Uterus (tissue), 4 donors: Measurements from ENCODE around the gene HINT2. TPM values are rescaled to one million over a fixed set of nuclear protein-coding genes. Genes with fewer than 3 reads are reported as not detected.
A peak's percentile ranks its signal among the peaks of the same experiment; 100 is the strongest.

ENCODE experiments used
- DNase-seq, 2 donors: peaks; one replicate each; pipeline ENCODE4 v3.0.0-alpha.2; 2019 to 2020
- H3K27ac ChIP-seq, 2 donors: fragments of 200-600 bp; sonication (generic); 1 replicate in 1 of 2; 2 replicates in 1 of 2; pipeline ENCODE4 v1.5.1; 2016 to 2018
- H3K27me3 ChIP-seq, 2 donors: fragments of 200-600 bp; sonication (generic); one replicate each; pipeline ENCODE4 v1.5.1; 2018 to 2019; ENCODE audit warnings: control low read depth in 1 of 2
- H3K36me3 ChIP-seq, 2 donors: fragments of 200-600 bp; sonication (generic); one replicate each; pipeline ENCODE4 v1.5.1; 2019; ENCODE audit warnings: control low read depth in 1 of 2
- H3K4me1 ChIP-seq, 2 donors: fragments of 200-600 bp; sonication (generic); one replicate each; pipeline ENCODE4 v1.5.1; 2018 to 2019; ENCODE audit warnings: control low read depth in 1 of 2
- H3K4me3 ChIP-seq, 2 donors: fragments of 200-600 bp; sonication (generic); 1 replicate in 1 of 2; 2 replicates in 1 of 2; pipeline ENCODE4 v1.5.1; 2018 to 2019; ENCODE audit warnings: mild to moderate bottlenecking in 1 of 2
- H3K9me3 ChIP-seq, 2 donors: fragments of 200-600 bp; sonication (generic); one replicate each; pipeline ENCODE4 v1.5.1; 2019; ENCODE audit warnings: control low read depth in 1 of 2
- POLR2A ChIP-seq, 2 donors: fragments of 450-650 bp; IDR thresholded peaks; one replicate each; pipeline ENCODE4 v1.6.1; 2016; ENCODE audit warnings: antibody characterized with exemption in 2 of 2, mild to moderate bottlenecking in 1 of 2, moderate library complexity in 1 of 2
- intact Hi-C: fragments of 100-400 bp; cut with DNase I; formaldehyde crosslinking; loops from one replicate; pipeline ENCODE4 v1.15.1; 2023; ENCODE audit warnings: low total_unique reads
- total RNA-seq, 4 donors: library from RNA; depleted of rRNA in 3 of 4; stranded (reverse); fragments of >200 nt in 3 of 4; gene quantifications; one replicate each; pipeline versions ENCODE4 v1.1.0 to v1.2.4, GENCODE V29; 2014 to 2023
- TF ChIP-seq, protein P1 (sequence below), 4 experiments: fragments of 200-600 bp in 2 of 4; fragments of 450-650 bp in 2 of 4; sonication (generic) in 2 of 4; IDR thresholded peaks; one replicate each; pipeline ENCODE4 v1.5.1; 2016 to 2019; ENCODE audit warnings: antibody characterized with exemption in 4 of 4, mild to moderate bottlenecking in 2 of 4, moderate library complexity in 1 of 4
- donor health status: DM: yes; HTN: yes; CAD: no.

HINT2 gene
- total RNA-seq, 4 donors from 2014 or later = 11.3 to 38.2 (median 31.5) TPM; not detected in 1

DNA sequence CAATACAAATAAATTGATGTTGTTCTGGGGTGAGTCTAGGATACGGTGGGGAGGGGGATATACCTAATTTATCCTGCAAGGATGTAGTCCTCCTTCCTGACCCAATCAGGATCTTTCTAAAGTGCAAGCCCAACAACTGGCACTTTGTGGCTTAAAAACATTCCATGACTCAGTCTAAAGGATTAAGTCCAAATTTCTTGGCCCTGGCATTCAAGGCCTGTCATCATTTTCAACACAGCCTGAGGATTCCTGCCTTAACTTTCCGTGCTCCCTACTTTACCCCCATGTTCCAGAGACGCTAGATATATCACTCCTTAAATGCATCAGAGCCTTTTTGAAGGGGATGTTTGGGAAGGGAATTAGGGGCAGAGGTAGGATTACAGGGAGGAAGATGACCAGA is 12.6 kb upstream of the HINT2 start:
- no peak overlapping the region for H3K4me3 ChIP-seq
- intact Hi-C loops = no loop called here
- no peaks in the 10 kb centered on the region for H3K9me3 ChIP-seq
- H3K36me3 ChIP-seq = no peaks in the 10 kb centered on the region
- H3K27me3 ChIP-seq = no peaks in the 10 kb centered on the region
- TF ChIP-seq POLR2A (IDR thresholded peaks at IDR 0.05) = no peak
- TF ChIP-seq, protein P1, sequence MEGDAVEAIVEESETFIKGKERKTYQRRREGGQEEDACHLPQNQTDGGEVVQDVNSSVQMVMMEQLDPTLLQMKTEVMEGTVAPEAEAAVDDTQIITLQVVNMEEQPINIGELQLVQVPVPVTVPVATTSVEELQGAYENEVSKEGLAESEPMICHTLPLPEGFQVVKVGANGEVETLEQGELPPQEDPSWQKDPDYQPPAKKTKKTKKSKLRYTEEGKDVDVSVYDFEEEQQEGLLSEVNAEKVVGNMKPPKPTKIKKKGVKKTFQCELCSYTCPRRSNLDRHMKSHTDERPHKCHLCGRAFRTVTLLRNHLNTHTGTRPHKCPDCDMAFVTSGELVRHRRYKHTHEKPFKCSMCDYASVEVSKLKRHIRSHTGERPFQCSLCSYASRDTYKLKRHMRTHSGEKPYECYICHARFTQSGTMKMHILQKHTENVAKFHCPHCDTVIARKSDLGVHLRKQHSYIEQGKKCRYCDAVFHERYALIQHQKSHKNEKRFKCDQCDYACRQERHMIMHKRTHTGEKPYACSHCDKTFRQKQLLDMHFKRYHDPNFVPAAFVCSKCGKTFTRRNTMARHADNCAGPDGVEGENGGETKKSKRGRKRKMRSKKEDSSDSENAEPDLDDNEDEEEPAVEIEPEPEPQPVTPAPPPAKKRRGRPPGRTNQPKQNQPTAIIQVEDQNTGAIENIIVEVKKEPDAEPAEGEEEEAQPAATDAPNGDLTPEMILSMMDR (IDR thresholded peaks at IDR 0.05) = no peak
- no peaks in the 10 kb centered on the region for H3K4me1 ChIP-seq
- H3K27ac ChIP-seq = no peak overlapping the region
- DNase-seq = no peak

DNA sequence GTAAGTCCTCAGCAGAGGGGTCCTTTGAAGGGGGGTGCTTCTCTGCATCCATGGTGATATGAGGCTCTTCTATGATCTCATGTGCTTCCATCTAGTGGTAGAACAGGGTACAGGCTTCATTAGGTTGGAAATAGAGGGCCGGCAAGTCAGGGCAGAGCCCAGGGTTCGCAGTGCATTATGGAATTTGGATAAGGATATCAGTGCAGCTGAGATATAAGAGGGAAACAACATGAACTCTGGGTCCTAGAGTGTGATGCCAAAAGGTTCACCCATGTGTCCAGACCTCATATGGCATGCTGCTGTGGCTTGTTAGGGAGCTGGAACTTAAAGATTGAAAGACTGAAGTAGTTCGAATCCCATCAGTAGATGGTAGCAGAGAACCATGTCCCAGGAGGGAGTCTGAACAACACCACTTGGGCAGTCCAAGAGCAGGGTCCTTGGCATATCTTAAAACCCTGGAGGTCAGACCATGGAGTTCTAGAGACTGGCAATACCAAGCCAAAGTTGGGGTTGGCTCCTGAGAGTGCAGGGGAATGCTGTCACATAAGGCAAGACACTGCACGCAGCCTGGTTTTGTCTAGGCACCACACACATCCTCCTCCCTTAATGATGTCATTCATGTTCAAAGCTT is 11.3 kb upstream of the HINT2 start:
- intact Hi-C loops = no loop called here
- no peak overlapping the region for H3K27ac ChIP-seq
- no peak for DNase-seq

DNA sequence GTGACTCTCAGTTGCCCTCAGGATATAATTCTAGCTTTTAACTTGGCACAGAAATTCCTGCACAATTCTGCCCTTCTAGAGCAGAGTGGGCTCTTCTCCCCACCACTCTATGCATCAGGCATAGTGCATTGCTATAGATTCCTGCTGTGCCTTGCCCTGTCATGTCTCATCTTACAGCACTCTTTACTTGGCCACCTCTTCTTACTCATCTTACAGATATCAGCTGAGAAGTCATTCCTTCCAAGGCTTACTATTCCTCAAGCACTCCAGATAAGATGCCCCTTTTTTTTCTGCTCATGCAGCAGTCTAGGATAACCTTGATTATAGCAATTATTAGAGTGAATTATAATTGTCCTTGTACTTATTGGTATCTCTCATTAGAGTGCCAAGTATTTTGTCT is 8.1 kb upstream of the HINT2 start:
- no peak overlapping the region for H3K4me3 ChIP-seq
- no peak for TF ChIP-seq POLR2A (IDR thresholded peaks at IDR 0.05)
- TF ChIP-seq, protein P1 (IDR thresholded peaks at IDR 0.05) = no peak
- intact Hi-C loops = no loop called here
- H3K9me3 ChIP-seq = no peaks in the 10 kb centered on the region
- no peaks in the 10 kb centered on the region for H3K4me1 ChIP-seq
- H3K27me3 ChIP-seq = no peaks in the 10 kb centered on the region
- H3K36me3 ChIP-seq = no peaks in the 10 kb centered on the region
- no peak for DNase-seq
- H3K27ac ChIP-seq = no peak overlapping the region

More for the DNA sequence above, 11.3 kb upstream of the HINT2 start:
- Histone ChIP-seq H3K4me1 (no peaks in the 10 kb centered on the region), H3K27me3 (no peaks in the 10 kb centered on the region), H3K36me3 (no peaks in the 10 kb centered on the region), H3K4me3 (no peak overlapping the region), H3K9me3 (no peaks in the 10 kb centered on the region)
- TF ChIP-seq, protein P1 (IDR thresholded peaks at IDR 0.05) = peak; percentile 63 to 75 (median 67)
- no peak for TF ChIP-seq POLR2A (IDR thresholded peaks at IDR 0.05)

DNA sequence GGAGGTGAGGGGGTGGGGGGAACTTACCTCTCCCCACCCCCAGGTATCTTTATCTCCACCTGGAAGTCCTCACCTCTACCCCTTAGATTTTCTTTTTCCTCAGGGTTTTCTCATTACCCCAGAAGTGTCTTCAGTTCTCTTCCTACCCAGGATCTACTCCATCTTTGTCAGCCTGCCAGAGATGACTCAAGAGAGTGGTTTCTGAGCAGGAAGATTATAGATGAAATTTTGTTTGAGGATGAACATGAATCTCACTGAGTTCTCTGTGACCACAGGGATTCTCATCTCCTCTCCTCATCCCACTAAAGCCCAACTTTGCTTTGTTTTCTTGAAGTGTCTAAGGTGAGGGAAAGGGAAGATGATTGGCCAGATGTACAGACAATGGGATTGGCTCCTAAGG is 5.2 kb upstream of the HINT2 start:
- intact Hi-C loops = no loop called here

DNA sequence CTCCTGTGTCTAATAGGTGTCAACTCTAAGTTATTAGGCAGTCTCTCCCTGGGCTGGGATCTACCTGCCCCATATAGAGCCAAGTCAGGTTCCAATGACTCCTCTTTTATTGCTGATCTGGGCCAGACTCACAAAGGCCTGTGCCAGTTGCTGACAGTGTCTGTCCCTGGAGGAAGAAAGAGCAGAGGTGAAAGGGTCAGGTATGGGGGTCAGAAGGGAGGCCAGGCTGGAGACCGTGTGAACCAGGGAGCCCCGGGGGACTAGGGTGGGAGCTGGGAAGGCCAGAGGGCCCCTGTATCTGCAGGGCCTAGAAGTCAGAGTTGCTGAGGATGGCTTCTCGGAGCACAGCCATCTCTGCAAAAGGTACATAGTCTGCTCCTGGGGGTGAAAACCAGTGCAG is 3.5 kb upstream of the HINT2 start:
- intact Hi-C loops = loop anchor here (10.0 kb wide), 1 partner anchor 704 kb away; the partner anchor contains the start of gene ATOSB

More for the DNA sequence above, 5.2 kb upstream of the HINT2 start:
- Histone ChIP-seq H3K9me3 (no peaks in the 10 kb centered on the region), H3K27ac (no peak overlapping the region), H3K36me3 (no peaks in the 10 kb centered on the region), H3K4me1 (no peaks in the 10 kb centered on the region), H3K4me3 (no peak overlapping the region), H3K27me3 (no peaks in the 10 kb centered on the region)
- TF ChIP-seq, protein P1 (IDR thresholded peaks at IDR 0.05) = no peak
- TF ChIP-seq POLR2A (IDR thresholded peaks at IDR 0.05) = no peak
- DNase-seq = no peak

More for the DNA sequence above, 3.5 kb upstream of the HINT2 start:
- Histone ChIP-seq H3K4me3 (no peak overlapping the region), H3K27me3 (no peaks in the 10 kb centered on the region), H3K27ac (no peak overlapping the region), H3K4me1 (no peaks in the 10 kb centered on the region), H3K36me3 (no peaks in the 10 kb centered on the region), H3K9me3 (no peaks in the 10 kb centered on the region)
- DNase-seq = no peak
- TF ChIP-seq, protein P1 (IDR thresholded peaks at IDR 0.05) = no peak
- no peak for TF ChIP-seq POLR2A (IDR thresholded peaks at IDR 0.05)
